Measurements from ENCODE around the gene TMEM183A. TPM values are rescaled to one million over a fixed set of nuclear protein-coding genes. Genes with fewer than 3 reads are reported as not detected.
A peak's percentile ranks its signal among the peaks of the same experiment; 100 is the strongest.

TMEM183A gene
- total RNA-seq, 4 donors from 2014 or later = 39.4 to 77.4 (median 66.5) TPM

DNA sequence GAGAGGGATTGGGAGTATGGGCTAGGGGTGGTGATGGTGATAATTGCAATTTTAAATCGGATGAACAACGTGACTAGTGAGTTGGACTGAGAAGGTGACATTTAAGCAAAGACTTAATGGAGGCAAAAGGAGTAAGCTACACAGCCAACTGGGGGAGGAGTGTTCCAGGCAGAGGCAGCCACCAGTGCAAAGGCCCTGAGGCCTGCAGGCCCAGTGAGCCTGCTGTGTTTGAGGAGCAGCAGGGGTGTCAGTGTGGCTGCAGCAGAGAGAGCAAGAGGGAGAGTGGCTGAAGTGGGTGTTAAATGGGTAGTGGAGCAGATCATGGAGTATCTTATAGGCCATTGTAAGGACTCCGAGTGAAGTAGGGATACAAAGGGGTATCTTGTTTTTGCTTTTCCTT lies 59.8 kb downstream of the TMEM183A start:
- no peak overlapping the region for H3K27ac ChIP-seq
- H3K4me3 ChIP-seq = no peak overlapping the region
- H3K4me1 ChIP-seq = peaks cover 5 to 22% (median 11%) of the 10 kb centered on the region in 3 donors
- no peaks in the 10 kb centered on the region for H3K9me3 ChIP-seq
- no peak for DNase-seq
- H3K27me3 ChIP-seq = peaks cover 0 to 3% (median 0%) of the 10 kb centered on the region in 4 donors
- 93 to 95% methylated on average over 3 of the region's 3 CpGs for WGBS, 2 donors
- intact Hi-C loops (cut with DNase I) = no loop called here
- TF ChIP-seq, protein P1, sequence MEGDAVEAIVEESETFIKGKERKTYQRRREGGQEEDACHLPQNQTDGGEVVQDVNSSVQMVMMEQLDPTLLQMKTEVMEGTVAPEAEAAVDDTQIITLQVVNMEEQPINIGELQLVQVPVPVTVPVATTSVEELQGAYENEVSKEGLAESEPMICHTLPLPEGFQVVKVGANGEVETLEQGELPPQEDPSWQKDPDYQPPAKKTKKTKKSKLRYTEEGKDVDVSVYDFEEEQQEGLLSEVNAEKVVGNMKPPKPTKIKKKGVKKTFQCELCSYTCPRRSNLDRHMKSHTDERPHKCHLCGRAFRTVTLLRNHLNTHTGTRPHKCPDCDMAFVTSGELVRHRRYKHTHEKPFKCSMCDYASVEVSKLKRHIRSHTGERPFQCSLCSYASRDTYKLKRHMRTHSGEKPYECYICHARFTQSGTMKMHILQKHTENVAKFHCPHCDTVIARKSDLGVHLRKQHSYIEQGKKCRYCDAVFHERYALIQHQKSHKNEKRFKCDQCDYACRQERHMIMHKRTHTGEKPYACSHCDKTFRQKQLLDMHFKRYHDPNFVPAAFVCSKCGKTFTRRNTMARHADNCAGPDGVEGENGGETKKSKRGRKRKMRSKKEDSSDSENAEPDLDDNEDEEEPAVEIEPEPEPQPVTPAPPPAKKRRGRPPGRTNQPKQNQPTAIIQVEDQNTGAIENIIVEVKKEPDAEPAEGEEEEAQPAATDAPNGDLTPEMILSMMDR (IDR thresholded peaks at IDR 0.05) = no peak
- TF ChIP-seq POLR2A (IDR thresholded peaks at IDR 0.05) = no peak
- H3K36me3 ChIP-seq = no peaks in the 10 kb centered on the region

DNA sequence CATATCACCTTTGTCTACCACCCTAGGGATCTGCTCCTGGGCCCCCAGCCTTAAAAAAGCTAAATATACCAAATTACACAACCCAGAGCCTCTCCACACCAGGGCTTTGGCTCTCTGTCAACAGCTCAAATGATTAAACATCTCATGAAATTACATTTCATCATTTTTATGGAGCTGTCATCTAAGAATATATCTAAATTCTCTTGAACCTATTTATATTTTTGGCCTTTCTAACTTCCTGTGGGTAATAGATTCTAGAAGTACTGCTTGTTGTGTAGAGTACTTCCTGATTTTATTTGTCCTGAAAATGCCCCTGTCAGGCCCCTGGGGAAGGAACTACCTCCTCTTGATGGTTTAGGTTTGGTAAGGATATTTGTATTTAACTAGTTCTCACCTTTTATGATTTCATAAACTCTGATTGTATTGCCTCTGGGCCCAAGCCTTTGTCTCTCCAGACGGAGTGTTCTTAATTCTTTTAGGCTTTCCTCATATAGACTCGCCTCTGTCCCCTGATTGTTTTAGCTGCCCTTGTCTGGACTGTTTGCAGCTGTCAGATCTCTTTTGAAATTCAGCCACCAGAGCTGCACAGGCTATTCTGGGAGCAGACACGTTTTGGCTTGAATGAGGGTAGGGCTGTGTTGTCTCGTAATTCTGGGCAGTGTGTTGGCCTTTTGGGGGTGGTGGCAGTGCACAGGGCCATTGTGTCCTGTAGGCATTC lies 62.0 kb downstream of the TMEM183A start:
- WGBS, 2 donors = 12 to 18% methylated on average over 4 of the region's 4 CpGs
- peak overlapping the region; percentile 4 to 62 (median 42) for H3K27ac ChIP-seq
- H3K4me1 ChIP-seq = peaks cover 5 to 22% (median 11%) of the 10 kb centered on the region in 3 donors
- no peaks in the 10 kb centered on the region for H3K36me3 ChIP-seq
- TF ChIP-seq, protein P1 (IDR thresholded peaks at IDR 0.05) = no peak
- TF ChIP-seq POLR2A (IDR thresholded peaks at IDR 0.05) = no peak
- peaks cover 0 to 16% (median 0%) of the 10 kb centered on the region in 4 donors for H3K27me3 ChIP-seq
- DNase-seq = no peak
- H3K4me3 ChIP-seq = no peak overlapping the region
- no peaks in the 10 kb centered on the region for H3K9me3 ChIP-seq
- intact Hi-C loops (cut with DNase I) = no loop called here

DNA sequence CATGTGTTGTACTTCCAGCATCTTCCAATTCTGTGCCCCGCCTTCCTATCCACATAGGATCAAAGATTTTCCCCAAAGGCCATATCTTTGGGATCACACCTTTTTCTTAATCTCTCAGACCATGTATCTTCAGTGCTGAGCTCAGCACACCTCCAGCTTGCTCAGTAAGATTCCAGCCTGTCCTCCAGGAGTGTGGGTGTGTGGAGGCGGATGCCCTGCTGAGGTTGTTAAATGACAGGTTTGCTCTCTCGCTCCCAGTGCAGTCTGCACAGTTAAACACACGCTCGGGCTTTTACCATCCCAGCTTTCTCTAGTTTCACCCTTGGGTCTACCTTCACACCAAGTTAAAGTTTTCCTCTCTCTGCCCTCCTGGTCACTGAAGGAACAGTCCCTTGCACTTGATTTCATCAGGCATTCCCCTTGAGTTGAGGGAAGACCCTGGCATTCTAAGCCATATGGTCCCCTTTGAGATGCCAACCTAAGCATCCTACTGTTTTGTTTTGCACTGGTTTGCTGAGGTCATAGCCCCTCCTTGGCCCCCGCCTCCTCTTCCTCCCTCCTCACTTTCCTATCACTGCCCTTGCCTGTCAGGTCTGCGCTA lies 64.9 kb downstream of the TMEM183A start:
- H3K27ac ChIP-seq = no peak overlapping the region
- no peak overlapping the region for H3K4me3 ChIP-seq
- intact Hi-C loops (cut with DNase I) = no loop called here
- peaks cover 0 to 45% (median 5%) of the 10 kb centered on the region in 4 donors for H3K27me3 ChIP-seq
- no peaks in the 10 kb centered on the region for H3K9me3 ChIP-seq
- DNase-seq = no peak
- H3K36me3 ChIP-seq = no peaks in the 10 kb centered on the region
- TF ChIP-seq, protein P1 (IDR thresholded peaks at IDR 0.05) = no peak
- no peak for TF ChIP-seq POLR2A (IDR thresholded peaks at IDR 0.05)
- 78 to 91% methylated on average over 6 to 7 of the region's 7 CpGs for WGBS, 2 donors
- peaks cover 11 to 36% (median 12%) of the 10 kb centered on the region in 3 donors for H3K4me1 ChIP-seq

DNA sequence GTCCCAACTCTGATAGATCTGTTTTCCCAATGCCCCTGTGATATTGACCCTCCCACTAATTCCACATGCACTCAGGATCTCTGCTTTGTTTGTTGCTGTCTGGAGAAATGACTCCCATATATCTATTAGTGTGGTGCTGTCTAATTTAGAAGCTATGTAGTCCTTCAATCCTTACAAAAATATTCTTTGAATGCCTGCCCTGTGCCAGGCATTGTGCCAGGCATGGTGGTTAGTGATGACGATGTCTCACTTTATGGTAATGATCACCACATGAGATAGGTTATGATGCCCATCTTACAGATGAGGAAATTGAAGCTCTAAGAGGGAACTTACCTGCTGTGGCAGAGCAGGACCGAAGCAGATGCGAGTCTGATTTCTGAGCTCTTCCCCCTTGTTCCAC lies 65.7 kb downstream of the TMEM183A start:
- WGBS, 2 donors = 70 to 91% methylated on average over 3 of the region's 3 CpGs
- Histone ChIP-seq H3K27me3 (peaks cover 0 to 53% (median 5%) of the 10 kb centered on the region in 4 donors), H3K27ac (no peak overlapping the region), H3K36me3 (no peaks in the 10 kb centered on the region), H3K4me3 (no peak overlapping the region), H3K9me3 (no peaks in the 10 kb centered on the region), H3K4me1 (peaks cover 11 to 36% (median 12%) of the 10 kb centered on the region in 3 donors)
- intact Hi-C loops (cut with DNase I) = no loop called here
- DNase-seq = no peak
- TF ChIP-seq, protein P1 (IDR thresholded peaks at IDR 0.05) = no peak
- TF ChIP-seq POLR2A (IDR thresholded peaks at IDR 0.05) = no peak

DNA sequence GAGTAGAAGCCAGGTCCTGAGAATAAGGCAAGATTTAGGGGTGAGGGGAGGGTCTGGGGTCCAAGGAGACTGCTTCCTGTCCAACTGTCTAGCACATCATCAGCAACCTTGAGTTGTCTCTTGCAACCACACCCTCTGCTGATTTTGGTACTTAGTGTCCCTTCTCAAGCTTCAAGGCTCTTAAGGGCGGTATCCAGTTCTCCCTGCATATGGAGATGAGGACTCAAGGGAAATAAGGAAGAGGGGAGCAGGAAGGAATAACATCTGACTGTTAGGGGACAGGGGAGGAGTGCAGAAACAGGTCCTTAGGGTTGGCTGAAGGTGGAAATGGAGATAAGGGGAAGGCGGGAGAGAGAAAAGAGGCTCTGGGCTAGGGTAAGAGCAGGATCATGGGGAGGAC lies 66.3 kb downstream of the TMEM183A start:
- DNase-seq = no peak
- Histone ChIP-seq H3K4me1 (peaks cover 11 to 31% (median 12%) of the 10 kb centered on the region in 3 donors), H3K27ac (no peak overlapping the region), H3K36me3 (no peaks in the 10 kb centered on the region), H3K9me3 (no peaks in the 10 kb centered on the region), H3K27me3 (peaks cover 0 to 58% (median 5%) of the 10 kb centered on the region in 4 donors), H3K4me3 (no peak overlapping the region)
- intact Hi-C loops (cut with DNase I) = no loop called here
- TF ChIP-seq, protein P1 (IDR thresholded peaks at IDR 0.05) = no peak
- TF ChIP-seq POLR2A (IDR thresholded peaks at IDR 0.05) = no peak
- 94 to 100% methylated on average over 1 to 2 of the region's 2 CpGs for WGBS, 2 donors
